GM12873 (cell line): ENCODE data around the gene NPIPB8.

Experiments used
- CTCF ChIP-seq: IDR thresholded peaks from 2 replicates; pipeline ENCODE4 v1.5.1; 2012; ENCODE audit warnings: low read depth, mild to moderate bottlenecking, moderate library complexity, low read length, control low read depth; ENCODE audit not compliant: insufficient read depth; ENCODE audit errors: missing control alignments

Gene NPIPB8

GRCh38 chr16:28596115-28596630, 41.7 kb upstream of the NPIPB8 start:
- TF ChIP-seq CTCF = no peak

GRCh38 chr16:28596840-28597691, 40.8 kb upstream of the NPIPB8 start, which contains the start of gene SULT1A2:
Gene SULT1A2, minus strand, starts transcription at chr16:28597050. Its CDS starts 1,120 bp downstream, at chr16:28595930.
- no peak for TF ChIP-seq CTCF

- TF ChIP-seq CTCF = no peak
Observed at GRCh38 chr16:28597692-28598261, 40.1 kb upstream of the NPIPB8 start.

GRCh38 chr16:28602529-28602928, 35.3 kb upstream of the NPIPB8 start:
- no peak for TF ChIP-seq CTCF

GRCh38 chr16:28603381-28604185, 34.3 kb upstream of the NPIPB8 start:
- TF ChIP-seq CTCF = no peak

- no peak for TF ChIP-seq CTCF
Observed at GRCh38 chr16:28604186-28604565, 33.7 kb upstream of the NPIPB8 start.
